Globus pallidus (tissue), 1 donor: ENCODE measurements around the gene CYFIP2.
"Not testable (repeated sequence)": the region's sequence is repeated elsewhere in the genome, so short reads cannot be mapped to it uniquely, and the experiment has no call there.

ENCODE experiments used
- DNase-seq: peaks from one replicate; pipeline ENCODE4 v3.0.0-alpha.2; 2015; ENCODE audit warnings: low spot score

CYFIP2 gene

GRCh38 chr5:157265714-157266285 lies at the start of gene CYFIP2:
CYFIP2 (plus strand) TSS chr5:157266123; CDS start chr5:157285362, 19,239 bp downstream.
- DNase-seq: peak; percentile 66

GRCh38 chr5:157216391-157217142 lies 49.4 kb upstream of the CYFIP2 start:
- no peak for DNase-seq

DNA sequence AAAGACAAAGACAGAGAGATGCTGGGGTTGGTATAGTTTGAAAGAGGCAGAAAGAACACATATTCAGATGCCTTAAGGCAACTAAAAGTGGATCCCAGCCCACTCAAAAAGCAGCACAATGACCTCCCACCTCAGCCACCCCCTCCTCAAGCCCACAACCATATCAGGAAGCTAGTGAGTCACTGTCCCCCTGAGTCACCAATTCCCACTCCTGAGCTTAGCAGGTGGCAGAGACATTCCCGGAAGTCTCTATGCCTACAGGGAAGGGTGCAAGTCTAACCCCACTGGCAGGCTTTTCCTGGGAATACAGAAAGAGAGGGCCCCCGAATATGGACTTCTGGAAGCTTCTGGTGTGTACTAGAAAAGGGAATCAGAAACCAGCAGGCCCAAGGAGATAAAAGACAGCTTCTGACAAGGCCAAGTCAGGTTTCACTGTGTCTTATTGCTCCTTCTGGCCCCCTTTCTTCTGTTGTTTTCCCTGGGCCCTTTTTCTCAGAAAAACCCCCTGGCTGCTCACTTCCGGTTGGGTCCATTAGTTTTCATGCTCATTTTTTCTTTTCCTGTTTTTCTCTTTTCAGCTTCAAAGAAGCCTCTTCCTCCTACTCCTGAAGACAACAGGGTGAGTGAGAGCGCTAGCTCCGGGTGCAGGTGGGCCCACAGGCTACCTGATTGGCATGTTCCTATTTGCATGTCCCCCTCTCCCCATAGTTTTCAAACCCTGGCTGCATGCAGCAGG lies 48.5 kb upstream of the CYFIP2 start:
- no peak for DNase-seq

DNA sequence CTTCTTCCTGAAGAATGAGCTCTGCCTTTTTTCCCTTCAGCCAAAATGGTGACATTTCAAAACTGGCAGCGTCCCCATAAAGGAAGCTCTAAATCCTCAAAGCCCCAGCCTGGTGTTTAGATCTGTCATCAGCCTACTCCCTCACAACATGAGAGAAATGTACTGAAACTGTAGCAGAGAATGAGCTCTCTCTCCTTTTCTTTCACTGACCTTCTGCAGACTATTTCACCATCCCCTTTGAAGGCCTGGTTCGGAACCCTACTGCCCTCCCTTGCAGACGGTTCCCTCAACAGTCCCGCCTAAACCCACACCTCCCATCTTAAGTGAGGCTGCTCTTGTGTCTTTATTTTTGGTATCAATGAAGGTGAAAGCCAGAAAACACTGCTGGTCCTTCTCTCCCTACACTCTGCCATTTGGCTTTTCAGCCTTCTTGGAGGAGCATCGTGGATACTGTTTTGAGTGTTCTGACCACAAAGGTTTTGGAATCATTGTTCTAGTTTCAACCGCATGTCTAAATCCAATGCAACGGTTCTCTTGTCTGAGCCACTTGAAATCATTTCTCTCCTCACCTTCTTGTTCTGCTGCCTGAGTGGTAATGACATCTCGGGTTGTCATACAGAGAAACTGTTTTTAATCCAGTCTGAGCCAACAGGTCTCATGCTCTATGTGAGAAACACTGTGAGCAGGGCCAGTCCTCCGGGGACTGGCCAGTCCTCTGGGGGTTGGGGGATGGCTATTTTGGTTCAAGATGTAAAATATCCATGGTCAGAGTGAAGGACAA lies 46.2 kb upstream of the CYFIP2 start:
- DNase-seq: no peak

GRCh38 chr5:157221959-157222358 lies 44.0 kb upstream of the CYFIP2 start:
- DNase-seq: no peak

GRCh38 chr5:157222506-157223230 lies 43.3 kb upstream of the CYFIP2 start:
- no peak for DNase-seq

- no peak for DNase-seq
Observed at GRCh38 chr5:157225469-157226422, 40.2 kb upstream of the CYFIP2 start.

DNA sequence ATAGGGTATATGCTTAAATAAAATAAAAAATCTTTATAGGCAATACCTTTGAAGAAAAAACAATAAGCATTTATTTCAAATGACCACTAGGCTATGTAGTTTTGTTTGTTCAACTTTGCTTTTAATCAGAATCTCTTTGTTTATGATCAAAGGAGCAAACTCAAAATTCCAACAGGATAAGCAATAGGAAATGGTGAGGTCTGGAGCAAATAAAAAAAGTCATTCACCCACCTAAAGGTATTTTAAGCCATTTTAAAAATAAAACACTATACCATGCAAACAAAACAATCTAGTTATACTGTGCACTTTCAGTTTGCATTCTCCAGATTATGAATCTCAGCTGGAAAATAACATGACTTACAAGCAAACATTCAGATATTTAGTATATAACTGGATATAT lies 35.3 kb upstream of the CYFIP2 start:
- no peak for DNase-seq

DNA sequence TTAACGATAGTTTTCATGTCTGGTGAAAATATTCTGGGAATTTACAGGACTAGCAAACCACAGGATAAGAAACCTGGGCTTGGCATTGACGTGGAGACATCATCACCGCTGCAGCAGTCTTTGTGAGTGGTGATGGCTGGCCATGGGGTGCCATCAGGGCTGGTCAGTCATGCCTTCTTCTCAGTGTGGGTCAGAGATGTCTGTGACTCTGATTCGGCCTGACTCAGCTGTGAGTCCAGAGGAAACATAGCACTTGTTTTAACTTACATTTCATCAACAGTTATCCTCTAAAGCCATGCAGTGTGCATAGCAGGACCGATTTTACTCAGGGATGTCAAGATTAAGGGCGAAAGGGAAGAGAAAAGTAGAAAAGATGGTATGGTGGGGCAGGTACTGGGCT lies 33.2 kb upstream of the CYFIP2 start:
- no peak for DNase-seq

GRCh38 chr5:157233515-157233914 lies 32.4 kb upstream of the CYFIP2 start:
- no peak for DNase-seq

GRCh38 chr5:157236423-157236822 lies 29.5 kb upstream of the CYFIP2 start:
- DNase-seq: no peak

DNA sequence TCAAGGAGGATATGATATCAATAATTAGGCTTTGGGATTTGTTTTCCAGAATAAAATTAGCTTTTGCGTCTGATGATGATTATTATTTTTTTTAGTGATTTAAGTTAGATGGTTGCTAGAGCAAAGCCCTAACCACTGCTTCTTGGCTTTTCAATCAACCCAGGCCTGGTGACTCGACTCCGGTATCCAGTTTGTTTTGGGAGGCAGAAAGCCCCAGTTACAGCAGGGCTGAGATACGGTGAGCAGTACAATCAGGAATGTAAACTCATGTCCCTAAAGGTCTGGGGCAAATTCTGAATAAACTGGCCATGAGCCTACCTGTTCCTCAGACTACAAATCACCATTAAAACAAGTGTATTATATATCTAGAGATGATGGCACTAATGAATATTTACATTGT lies 24.4 kb upstream of the CYFIP2 start:
- no peak for DNase-seq

- not testable (repeated sequence) for DNase-seq
Observed at GRCh38 chr5:157244704-157245103, 21.2 kb upstream of the CYFIP2 start.

GRCh38 chr5:157245476-157245875 lies 20.4 kb upstream of the CYFIP2 start:
- no peak for DNase-seq

DNA sequence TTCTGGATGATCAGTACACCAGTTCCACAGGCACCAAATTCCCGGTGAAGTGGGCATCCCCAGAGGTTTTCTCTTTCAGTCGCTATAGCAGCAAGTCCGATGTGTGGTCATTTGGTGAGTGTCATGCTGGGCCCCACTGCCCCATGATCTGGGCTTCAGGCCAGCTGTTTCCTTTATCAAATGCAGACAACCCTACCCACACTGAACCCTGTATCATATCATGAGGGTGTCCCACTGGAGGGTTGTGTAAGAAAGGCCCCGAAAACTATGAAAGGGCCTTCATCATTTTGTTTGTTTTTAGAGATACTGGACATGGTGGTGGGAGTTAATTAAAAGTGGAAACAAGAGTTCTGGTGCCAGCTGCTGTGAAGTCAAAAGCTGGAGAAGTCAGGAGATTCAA lies 20.0 kb upstream of the CYFIP2 start:
- DNase-seq: no peak

GRCh38 chr5:157247267-157247666 lies 18.7 kb upstream of the CYFIP2 start:
- no peak for DNase-seq

DNA sequence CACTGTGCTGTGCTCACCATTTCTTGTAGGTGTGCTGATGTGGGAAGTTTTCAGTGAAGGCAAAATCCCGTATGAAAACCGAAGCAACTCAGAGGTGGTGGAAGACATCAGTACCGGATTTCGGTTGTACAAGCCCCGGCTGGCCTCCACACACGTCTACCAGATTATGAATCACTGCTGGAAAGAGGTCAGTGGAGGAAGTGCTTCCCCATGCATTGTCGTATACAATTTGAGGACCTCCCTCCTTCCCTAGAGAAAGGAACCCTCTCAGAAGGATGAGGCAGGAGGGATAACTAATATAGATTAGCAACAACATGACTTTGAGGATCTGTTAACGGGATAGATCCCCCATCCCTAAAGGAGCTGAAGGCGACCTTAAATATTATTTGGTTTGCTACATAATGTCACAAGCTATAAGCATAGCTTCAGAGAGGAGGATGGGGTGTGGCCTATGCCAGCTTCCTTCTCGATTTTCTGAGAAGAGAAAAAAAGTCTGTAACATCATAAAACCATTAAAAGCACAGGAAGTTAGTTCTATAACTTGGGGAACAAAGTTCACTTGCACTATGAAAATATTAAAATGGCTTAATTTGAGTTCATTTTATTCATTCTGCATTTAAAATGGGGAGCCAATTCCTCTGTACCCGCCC lies 17.0 kb upstream of the CYFIP2 start:
- DNase-seq: no peak

- DNase-seq: no peak
Observed at GRCh38 chr5:157252711-157253465, 13.0 kb upstream of the CYFIP2 start.

DNA sequence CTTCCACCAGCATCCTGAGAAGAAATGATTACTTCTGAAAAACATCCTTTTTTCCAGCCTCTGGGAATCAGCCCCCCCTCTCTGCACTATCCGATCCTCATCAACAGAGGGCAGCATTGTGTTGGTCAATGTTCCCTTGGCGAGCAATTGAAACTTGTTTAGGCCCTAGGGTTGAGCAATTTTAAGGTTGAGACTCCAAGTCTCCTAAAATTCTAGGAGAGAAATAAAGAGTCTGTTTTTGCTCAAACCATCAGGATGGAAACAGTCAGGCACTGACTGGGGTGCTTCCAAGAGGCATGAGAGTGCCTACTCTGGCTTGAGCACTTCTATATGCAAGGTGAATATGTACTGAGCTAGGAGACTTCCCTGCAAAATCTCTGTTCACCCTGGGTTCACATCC lies 12.4 kb upstream of the CYFIP2 start:
- DNase-seq: peak; percentile 36
